GM21786 (cell line): ENCODE measurements around the gene MYH6.
"Not testable (repeated sequence)": the region's sequence is repeated elsewhere in the genome, so short reads cannot be mapped to it uniquely, and the experiment has no call there.

Source experiments
- ATAC-seq: cut with Tn5 transposase; IDR thresholded peaks from one replicate; pipeline ENCODE4 v1.9.1; 2021; ENCODE audit not compliant: unreplicated experiment

The MYH6 gene

GRCh38 chr14:23399591-23399990 is 8.5 kb downstream of the MYH6 start:
- ATAC-seq: no peak

DNA sequence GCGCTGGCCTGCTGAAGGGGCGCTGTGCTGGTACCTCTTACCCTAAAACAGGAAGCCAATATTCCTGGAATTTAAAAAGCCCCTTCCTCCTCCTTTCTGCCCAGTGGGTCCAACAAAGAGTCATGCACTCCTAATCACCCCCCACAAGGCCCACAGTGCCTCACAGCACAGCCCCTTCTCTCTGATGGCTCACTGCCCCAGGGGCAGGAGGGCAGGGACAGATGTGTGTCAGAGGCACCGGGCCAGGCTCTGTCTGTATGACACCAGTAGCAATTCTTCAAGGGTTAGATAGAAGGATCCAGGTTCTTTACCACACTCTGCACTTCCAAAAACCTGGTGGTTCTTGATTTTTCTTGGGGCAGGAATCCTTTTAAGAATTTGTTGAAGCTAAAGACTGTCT is 8.9 kb downstream of the MYH6 start:
- ATAC-seq: no peak

DNA sequence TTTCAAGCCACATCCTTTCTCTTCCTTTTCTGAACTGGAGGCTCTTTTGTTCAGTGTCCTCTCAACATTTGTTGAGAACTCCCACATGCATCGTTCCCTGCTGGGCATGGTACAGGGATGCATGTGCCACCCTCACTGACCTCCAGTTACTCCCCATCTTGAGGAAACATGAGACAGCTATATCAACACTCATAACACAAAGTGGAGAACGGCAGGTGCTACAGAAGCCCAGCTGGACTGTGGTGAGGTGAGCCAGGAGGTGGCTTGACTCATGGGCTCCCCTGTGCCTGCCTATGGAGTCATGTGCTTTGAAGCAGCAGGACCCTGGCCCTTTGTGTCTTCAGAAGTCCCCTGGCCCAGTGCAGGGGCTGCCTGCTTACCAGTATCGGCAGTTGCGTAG is 9.7 kb downstream of the MYH6 start:
- no peak for ATAC-seq

DNA sequence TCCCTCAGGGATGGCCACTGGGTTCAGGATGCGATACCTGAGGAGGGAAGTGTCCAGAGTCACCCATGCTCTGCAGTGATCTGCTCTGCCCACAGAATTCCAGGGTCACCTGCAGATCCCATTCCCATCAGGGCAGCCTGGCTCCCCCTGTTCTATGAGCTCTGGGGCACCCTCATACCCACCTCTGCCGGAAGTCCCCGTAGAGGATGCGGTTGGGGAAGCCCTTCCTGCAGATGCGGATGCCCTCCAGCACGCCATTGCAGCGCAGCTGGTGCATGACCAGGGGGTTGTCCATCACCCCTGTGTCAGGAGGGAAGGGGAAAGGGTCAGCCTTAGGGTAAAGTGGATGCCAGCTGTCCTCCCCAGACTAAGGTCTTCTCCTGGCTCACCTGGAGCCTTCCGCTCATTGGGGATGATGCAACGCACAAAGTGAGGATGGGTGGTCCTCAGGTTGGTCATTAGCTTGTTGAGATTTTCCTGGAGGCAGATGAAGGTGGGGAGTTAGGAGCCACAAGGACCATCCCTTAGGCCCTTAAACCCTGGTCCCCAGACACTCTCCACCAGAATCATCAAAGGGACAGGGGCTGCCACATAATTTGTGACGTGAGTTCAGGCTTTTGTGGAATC is 11.2 kb downstream of the MYH6 start:
- ATAC-seq: no peak

DNA sequence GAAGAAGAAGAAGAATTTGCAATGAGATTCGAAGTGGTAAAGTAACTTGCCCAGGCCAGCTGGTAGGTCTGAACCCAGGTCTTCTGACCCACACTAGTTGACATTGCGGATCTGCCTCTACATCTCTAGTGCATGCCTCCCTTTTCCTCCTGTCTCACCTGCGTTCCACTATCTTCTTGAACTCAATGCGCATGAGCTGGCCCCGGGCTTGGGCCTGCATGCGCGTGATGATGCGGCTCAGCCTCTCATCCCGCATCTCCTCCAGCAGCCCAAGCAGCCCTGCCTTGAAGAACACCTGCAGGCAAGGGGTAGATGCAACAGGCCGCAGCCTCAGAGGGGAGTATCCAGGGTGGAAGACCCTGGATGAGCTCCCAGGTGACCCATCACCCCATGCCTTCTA is 11.9 kb downstream of the MYH6 start:
- no peak for ATAC-seq

DNA sequence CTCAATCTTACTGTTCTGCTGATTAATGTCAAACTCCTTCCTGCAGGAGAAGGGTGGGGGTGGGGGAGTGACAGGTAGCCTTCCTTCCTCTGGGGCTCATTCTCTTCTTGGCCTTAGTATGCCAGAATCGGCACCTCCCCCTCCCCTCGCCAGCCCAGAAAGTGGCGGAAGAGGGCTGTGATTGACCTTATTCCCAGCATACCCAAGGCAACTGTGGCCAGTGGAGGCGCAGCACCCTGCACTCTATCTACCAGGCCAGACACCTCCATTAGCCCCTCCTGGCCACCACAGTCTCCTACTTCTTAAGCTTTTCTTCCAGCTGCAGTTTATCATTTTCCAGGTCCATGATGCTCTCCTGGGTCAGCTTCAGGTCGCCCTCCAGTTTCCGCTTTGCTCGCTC is 15.5 kb downstream of the MYH6 start:
- no peak for ATAC-seq

- not testable (repeated sequence) for ATAC-seq
Measured at GRCh38 chr14:23389871-23390270, 18.2 kb downstream of the MYH6 start.

- ATAC-seq: no peak
Measured at GRCh38 chr14:23389396-23389795, 18.7 kb downstream of the MYH6 start.

GRCh38 chr14:23388996-23389395 is 19.1 kb downstream of the MYH6 start:
- ATAC-seq: no peak

DNA sequence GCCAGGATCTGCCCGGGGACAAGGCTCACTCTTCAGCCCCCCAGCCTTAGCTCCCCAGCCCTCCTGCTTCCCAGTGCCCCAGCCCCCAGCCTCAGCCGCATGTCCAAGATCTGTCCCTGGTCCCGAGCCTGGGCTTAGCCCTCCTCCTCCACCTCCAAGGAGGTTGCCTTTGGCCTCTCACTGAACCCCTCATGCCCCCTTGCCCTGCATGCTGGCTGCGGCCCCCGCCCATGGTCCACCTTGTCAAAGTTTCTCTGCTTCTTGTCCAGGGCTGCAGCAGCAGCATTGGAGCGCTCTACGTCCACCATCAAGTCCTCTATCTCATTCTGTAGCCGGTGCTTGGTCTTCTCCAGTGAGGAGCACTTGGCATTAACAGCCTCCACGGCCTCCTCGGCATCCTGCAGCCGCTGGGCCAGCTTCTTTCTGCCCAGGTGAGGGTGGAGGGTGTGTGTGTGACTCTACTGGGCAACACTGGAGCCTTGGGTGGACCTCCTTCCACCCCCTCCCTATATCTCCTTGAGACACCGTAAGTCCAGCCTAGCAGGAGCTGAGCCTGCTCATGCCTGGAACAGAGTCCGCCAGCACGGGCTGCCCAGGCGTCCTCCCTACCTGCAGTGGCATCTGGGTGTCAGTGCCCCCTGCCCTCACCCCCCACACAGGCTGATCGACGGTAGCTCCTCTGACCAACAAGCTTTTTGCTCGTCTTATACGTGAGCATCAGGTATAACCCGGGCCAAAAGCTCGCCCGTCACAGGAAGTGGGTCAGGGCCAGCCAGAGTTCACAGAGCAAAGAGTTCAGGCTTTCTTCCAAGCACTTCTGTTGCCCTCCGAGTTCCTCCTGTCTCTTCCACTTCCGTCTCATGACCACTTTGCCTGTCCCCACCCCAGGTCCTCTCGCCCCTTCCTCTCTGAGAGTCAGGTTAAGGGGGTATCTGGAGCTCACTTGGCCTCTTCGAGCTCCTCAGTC is 19.9 kb downstream of the MYH6 start:
- ATAC-seq: no peak

DNA sequence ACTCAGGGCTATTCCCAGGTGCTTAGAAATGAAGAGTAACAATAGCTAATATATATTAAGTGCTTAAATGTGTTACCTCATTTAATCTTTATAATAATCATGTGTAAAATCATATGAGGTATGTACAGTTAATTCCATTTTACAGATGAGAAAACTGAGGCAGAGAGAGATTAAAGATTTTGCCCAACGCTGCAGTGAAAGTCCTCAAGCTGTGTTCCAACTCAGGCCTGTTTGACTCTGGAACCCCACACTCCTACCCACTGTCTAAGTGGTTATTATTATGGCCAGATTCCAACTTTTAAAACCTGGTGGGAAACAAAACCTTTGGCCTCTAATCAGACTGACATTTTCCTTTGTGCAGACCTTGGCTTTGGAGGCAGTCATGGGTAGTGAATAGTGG is 21.1 kb downstream of the MYH6 start:
- no peak for ATAC-seq

GRCh38 chr14:23386266-23386657 is 21.8 kb downstream of the MYH6 start:
- ATAC-seq: not testable (repeated sequence)

GRCh38 chr14:23385642-23386265 is 22.3 kb downstream of the MYH6 start:
- ATAC-seq: no peak

DNA sequence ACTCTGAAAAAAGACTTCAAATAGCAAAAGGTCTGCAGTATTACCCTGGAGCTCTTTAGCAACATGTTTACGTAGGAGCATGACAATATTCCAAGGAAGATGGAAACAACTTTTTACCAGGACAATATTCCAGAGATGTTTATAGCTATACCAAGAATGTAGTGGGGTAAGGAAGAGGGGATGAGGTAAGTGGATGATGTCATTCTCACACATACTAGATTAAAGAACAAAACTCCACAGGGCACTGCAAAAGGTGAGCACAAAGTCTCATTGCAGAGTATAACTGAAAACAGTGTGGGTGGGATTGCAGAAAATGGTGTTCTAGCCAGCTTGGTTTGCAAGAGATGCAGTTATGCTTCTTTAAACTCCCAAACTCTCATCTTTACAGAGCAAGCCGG is 22.8 kb downstream of the MYH6 start:
- ATAC-seq: no peak

- no peak for ATAC-seq
Measured at GRCh38 chr14:23384364-23385080, 23.6 kb downstream of the MYH6 start.

DNA sequence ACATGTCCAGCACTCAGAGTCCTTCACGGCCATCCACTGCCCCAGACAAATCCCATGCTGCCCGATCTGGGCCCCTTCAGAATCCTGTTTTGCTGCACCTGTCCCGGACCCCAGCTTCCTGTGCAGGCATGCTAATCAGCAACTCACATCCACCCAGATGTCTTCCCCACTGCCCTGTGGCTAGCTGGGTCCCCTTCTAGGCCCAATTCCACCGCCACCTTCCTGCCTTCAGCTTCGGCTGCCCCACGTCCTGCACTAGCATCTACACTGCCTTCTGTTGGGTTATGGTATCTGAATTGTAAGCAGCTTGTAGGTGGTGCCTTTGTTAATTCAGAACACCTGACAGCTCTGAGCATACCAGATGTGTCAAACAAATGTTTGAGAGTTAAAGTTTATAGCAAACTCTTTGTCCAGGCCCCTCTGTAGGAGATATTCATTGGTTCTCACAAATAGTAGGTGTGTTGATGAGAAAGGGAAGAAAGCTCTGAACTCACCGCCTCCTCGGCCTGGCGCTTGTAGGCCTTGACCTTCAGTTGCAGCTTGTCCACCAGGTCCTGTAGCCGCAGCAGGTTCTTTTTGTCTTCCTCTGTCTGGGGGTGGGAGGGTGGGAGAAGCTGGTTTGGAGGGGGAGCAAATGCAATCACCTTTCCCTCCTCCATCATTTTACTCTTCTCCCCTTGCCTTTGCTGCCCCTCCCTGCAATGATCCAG is 25.2 kb downstream of the MYH6 start:
- ATAC-seq: no peak

DNA sequence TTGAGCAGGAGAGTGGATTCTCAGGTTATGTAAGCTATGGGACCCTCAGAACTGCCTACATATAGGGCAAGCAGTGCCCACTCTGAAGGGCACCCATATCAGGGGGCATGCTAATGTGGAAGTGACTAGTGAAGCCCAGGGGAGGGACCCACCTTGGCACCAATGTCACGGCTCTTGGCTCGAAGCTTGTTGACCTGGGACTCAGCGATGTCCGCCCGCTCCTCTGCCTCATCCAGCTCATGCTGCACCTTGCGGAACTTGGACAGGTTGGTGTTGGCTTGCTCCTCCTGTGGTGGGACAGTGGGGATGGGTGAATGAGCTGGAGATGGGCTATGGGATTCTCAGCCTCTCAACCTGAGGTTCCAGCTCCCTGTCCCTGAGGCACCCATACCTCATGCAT is 25.8 kb downstream of the MYH6 start:
- no peak for ATAC-seq

- no peak for ATAC-seq
Measured at GRCh38 chr14:23381871-23382270, 26.2 kb downstream of the MYH6 start.

- ATAC-seq: no peak
Measured at GRCh38 chr14:23380976-23381375, 27.1 kb downstream of the MYH6 start.

DNA sequence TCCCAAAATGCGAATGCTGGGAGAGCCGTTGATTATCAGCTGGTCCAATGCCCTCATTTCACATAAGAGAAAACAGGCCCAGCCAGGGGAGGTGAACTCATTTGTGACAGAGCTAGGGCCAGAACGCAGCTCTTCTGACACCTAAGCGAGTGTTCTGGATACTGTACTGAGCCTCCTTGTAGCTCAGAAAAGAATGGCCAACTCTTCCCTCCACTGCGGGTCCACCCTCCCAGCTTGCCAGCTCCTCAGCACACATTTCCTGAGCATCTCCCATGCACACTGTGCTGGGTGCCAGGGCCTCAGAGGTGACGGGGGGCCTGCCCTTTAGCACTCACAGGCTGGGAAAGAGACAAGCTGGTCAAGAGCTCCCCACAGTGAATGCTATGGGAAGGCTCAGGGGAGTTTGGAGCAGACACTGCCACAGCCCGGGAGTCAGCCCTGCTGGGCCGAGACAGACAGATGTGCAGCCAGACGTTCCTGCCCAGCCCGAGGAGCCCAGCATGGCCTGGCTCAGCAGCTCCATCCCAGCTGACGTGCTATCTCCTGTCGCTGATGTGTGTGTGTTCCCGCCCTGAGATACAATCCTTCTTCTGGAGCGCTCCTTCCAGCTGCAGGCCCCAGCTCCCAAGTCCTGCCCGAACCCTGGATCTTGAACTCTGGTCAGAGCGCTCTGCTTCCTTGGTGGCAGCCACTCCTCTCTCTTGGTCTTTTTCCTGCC is 27.7 kb downstream of the MYH6 start:
- no peak for ATAC-seq
